ENCODE measurements around the gene ABLIM3.

Gene ABLIM3

GRCh38 chr5:149221326-149221725 lies 80.0 kb downstream of the ABLIM3 start:
- no peak for DNase-seq

DNA sequence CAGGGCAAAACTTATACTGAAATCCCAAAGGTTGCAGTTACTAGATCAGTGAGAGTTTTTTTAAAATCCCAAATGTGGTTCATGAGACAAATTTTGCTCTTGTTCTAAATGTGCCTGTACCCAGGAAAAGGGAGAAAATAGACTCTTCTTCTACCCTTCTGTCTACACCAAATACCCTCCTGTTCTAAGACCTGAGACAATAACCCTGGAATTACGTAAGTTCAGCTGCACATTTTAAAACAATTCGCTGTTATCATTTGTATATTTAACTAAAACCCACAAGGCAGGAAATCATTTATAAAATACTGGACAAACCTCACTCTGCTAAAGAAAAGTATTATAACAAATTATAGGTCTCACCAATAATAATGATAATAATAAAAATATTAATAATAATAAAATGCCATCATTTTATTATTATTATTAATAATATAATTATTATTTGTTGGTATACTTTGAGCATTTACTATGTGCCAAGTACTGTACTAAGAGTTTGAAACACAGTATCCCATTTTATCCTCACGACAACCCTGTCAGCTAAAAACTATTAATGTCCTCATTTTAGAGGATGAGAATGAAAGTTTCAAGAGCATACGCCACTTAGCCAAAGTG lies 80.5 kb downstream of the ABLIM3 start:
- DNase-seq: no peak

GRCh38 chr5:149223081-149223848 lies 82.0 kb downstream of the ABLIM3 start:
- no peak for DNase-seq

DNA sequence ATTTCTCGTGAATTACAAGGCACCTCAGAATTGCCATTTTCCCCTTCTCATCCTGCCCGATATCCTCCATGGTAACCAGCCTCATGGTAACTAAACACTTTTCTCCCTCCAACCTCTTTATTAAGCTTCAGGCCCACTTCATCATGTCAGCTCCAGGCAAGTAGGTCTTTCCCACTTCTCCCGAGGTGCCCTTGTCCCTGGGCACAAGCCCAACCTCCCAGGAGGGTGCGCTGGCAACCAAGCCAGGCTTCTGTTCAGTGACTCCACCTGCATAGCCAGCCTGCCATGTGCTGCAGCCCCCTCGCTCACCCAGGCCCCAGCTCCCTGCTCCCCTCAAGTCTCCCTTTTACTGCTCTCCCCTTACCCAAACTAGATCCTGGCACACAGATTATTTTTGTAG lies 83.0 kb downstream of the ABLIM3 start:
- no peak for DNase-seq

DNA sequence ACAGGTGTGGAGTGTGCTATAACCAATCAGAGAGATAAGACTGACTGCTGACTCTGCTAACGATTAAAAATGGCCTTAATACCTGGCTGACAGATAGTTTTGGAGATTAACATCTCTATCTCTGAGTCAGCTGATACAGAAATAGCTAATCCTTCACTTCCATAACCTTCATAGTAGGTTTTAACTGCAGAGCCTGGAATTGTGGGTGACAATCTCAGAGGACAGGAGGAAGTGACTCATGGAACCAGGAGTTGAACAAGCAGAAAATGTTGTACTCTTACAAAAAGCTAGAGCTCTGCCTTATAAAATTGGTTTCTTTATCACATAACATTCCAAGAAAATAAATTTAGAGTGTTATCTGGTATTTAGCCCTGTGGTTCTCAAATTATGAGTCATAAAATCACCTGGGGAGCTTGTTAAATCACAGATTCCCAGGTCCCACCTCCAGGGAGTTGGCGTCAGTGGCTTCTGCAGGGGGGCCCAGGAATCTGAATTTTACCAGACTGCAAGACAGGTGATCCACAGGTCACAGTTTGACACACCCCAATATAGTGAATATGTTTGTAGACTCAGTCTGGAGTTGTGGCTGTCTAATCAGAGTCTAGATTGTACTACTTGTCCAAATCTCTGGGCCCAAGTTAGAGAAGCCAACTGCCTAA lies 86.0 kb downstream of the ABLIM3 start:
- no peak for DNase-seq

- DNase-seq: no peak
Observed at GRCh38 chr5:149228618-149229297, 87.5 kb downstream of the ABLIM3 start.

DNA sequence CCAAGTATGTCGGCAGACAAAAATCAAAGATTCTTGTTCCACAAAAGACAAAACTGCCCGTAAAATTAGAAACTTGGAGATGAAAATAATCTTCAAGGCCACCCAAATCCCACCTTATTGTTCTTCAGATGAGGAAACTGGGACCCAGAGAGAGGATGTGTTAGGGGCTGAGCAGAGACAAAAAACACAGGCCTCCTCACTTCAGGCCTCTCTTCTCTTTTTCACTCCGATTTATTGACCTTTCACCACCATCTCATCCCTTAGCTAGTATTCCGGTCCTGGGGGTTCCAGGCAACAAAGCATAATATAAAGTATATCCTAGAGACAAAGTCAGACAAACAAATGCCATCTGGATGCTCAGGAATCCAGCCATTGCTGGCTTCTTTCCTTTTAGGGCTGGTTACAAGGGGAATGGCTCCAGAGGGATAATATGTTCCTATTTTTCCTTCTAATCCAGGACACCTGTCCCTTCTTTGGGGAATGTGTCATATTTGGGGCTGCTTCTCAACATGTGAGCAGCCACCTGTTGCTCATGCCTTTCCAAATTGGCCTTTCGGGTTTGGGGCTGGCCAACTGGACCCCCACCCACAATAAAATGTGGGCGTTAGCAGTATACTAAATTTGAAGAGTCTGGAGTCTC lies 88.1 kb downstream of the ABLIM3 start:
- no peak for DNase-seq

DNA sequence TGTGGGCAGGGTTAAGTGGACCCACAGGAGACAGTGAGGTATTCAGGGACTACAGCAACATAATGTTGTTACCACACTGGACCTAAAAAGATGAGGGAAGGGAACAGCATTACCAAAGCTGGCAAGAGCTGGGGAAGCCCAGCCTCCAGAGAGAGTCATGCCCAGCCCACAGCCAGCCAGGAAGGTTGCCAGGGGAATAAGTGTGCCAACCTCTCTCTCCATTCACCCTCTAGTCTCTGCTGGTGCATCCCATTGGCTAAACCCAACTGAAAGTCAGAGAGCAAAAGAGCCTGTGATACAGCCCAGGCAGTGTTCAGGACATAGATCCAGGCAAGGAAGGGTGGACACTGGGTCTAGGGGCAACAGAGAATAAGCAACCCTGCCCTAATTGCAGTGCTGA lies 94.5 kb downstream of the ABLIM3 start:
- no peak for DNase-seq

- DNase-seq: no peak
Observed at GRCh38 chr5:149237662-149238061, 96.4 kb downstream of the ABLIM3 start.

DNA sequence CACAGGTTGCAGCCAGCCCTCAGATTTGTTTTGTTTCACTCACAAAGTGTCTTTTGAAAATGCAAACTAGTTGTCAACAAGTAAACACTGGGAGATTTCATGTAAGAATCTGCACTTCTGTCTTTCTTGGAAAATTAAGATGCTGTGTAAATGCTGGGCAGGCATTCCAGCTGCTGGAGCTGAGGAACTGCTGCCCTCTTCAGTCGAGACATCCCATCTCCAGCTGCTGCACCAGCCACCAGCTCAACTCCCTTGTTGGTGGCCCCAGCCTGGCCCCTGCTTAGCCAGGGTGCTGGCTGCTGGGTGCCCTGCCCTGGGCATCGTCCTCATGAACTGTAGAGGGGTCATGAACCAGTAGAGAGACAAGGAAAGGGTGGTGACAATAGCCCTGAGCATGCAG lies 97.2 kb downstream of the ABLIM3 start:
- no peak for DNase-seq

DNA sequence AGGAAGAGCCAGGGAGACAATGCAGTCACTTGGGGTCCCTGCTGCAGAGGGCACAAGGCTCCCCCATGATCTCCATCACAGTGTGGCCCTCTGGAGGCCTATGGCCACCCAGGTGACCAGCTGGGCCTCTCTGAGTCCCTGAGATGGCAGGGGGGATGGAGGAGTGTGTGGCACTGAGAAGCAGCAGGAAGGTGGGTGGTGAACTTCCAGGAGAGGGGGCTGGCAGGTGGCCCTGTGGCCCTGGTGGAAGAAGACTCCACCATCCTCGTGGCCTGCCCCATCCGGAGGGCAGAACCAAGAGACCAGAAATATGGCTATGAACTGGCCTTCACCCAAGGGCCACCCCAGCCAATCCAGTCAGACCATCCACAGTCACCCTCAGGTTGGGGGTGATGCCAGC lies 98.6 kb downstream of the ABLIM3 start:
- DNase-seq: peak; percentile 4 to 15

GRCh38 chr5:149240354-149240998 lies 99.2 kb downstream of the ABLIM3 start:
- DNase-seq: peak; percentile 83 to 85

- no peak for DNase-seq
Observed at GRCh38 chr5:149242339-149242738, 101.0 kb downstream of the ABLIM3 start.

- no peak for DNase-seq
Observed at GRCh38 chr5:149246906-149247305, 105.6 kb downstream of the ABLIM3 start.

DNA sequence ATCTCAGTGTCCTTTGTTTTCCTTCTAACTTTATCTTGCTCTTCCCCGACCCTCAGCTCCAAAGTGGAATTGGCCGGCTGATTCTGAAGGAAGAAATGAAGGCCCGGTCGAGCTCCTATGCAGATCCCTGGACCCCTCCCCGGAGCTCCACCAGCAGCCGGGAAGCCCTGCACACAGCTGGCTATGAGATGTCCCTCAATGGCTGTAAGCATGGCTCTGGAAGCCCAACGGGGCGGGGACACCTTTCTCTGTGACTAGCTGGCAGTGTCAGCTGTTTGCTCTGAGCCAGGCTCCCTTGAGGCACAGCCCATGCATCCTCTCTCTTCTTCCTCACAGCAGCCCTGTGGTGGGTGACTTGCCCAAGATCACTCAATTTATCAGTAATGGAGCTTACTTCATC lies 106.4 kb downstream of the ABLIM3 start:
- DNase-seq: no peak

- no peak for DNase-seq
Observed at GRCh38 chr5:149251546-149251945, 110.3 kb downstream of the ABLIM3 start.

- no peak for DNase-seq
Observed at GRCh38 chr5:149254506-149254905, 113.2 kb downstream of the ABLIM3 start.

GRCh38 chr5:149256451-149256850 lies 115.2 kb downstream of the ABLIM3 start:
- no peak for DNase-seq

GRCh38 chr5:149257131-149257530 lies 115.8 kb downstream of the ABLIM3 start:
- DNase-seq: no peak

- DNase-seq: no peak
Observed at GRCh38 chr5:149257889-149258705, 116.8 kb downstream of the ABLIM3 start.

GRCh38 chr5:149260761-149261160 lies 119.5 kb downstream of the ABLIM3 start:
- no peak for DNase-seq

- DNase-seq: no peak
Observed at GRCh38 chr5:149261246-149261645, 120.0 kb downstream of the ABLIM3 start.

Measured in activated CD4-positive, alpha-beta T cell treated with anti-CD3 and anti-CD28 coated beads for 4 hours (primary cell).